K562 (cell line): ENCODE data around the gene EEPD1. TPM values are rescaled to one million over a fixed set of nuclear protein-coding genes. Genes with fewer than 3 reads are reported as not detected.

ENCODE experiments used
- ATAC-seq: fragments of 200-7000 bp; cut with Tn5 transposase; 3 replicates; pipeline ENCODE4 v1.9.1; 2020; ENCODE audit warnings: moderate library complexity
- BruUV-seq: library from RNA; stranded (reverse); fragments of 400-500 nt; replicated peaks from 2 replicates; lab custom pipeline; 2021; lab: Mats Ljungman, UMichigan
- CTCF ChIA-PET: fragments of 300-600 bp; formaldehyde crosslinking; extraction: SDS; loops from one replicate; lab custom pipeline; 2021; ENCODE audit warnings: low intra/inter-chr PET ratio; lab: Yijun Ruan, JAX
- POLR2A ChIA-PET: fragments of 300-600, 350-650 bp; sonication (Branson Sonifier 250); formaldehyde crosslinking; extraction: SDS; loops from one replicate; lab custom pipeline; 2021; ENCODE audit warnings: antibody characterized with exemption, inconsistent platforms; lab: Yijun Ruan, JAX
- DNase-seq, 4 experiments: peaks; one replicate each; pipeline versions ENCODE4 v3.0.0 to v3.0.0-alpha.2; 2011 to 2018; ENCODE audit warnings: low spot score in 3 of 4, mixed read lengths in 3 of 4; ENCODE audit errors: extremely low read depth in 1 of 4
- FAIRE-seq: peaks from 2 replicates; lab custom pipeline; 2011; peaks lifted over from hg19 to GRCh38; lab: Jason Lieb, UNC
- H2AFZ ChIP-seq: 2 replicates; pipeline ENCODE4 v1.6.0; 2011; ENCODE audit warnings: low read depth, low read length, control low read depth, inconsistent platforms
- H3K27ac ChIP-seq: fragments of 200-600 bp; 3 replicates; pipeline ENCODE4 v1.8.0; 2011; ENCODE audit warnings: low read depth, mild to moderate bottlenecking, control low read depth, inconsistent platforms, low read length, moderate library complexity, mixed read lengths; ENCODE audit errors: extremely low read depth
- H3K27me3 ChIP-seq, 2 experiments: fragments of 300-600 bp in 1 of 2; 2 replicates in 1 of 2; 3 replicates in 1 of 2; pipeline versions ENCODE4 v1.6.0 to v1.8.0; 2011; ENCODE audit warnings: inconsistent platforms in 2 of 2, low read length in 2 of 2, mild to moderate bottlenecking in 1 of 2, mixed read lengths in 1 of 2, moderate library complexity in 1 of 2; ENCODE audit not compliant: control insufficient read depth in 2 of 2, insufficient read depth in 2 of 2
- H3K36me3 ChIP-seq: fragments of 300-600 bp; 3 replicates; pipeline ENCODE4 v1.8.0; 2011; ENCODE audit warnings: mild to moderate bottlenecking, low read length, inconsistent platforms; ENCODE audit not compliant: control insufficient read depth, insufficient read depth
- H3K4me1 ChIP-seq, 2 experiments: fragments of 200-600 bp in 1 of 2; replicated peaks in 1 of 2; 2 replicates in 1 of 2; 3 replicates in 1 of 2; pipeline versions ENCODE4 v1.5.1 to v1.8.0; 2011; ENCODE audit warnings: inconsistent platforms in 2 of 2, low read length in 2 of 2, mild to moderate bottlenecking in 1 of 2, mixed read lengths in 1 of 2, moderate library complexity in 1 of 2; ENCODE audit not compliant: control insufficient read depth in 2 of 2, insufficient read depth in 2 of 2
- H3K4me2 ChIP-seq: 2 replicates; pipeline ENCODE4 v1.6.1; 2011; ENCODE audit warnings: low read length, control low read depth, inconsistent platforms, mixed read lengths; ENCODE audit not compliant: insufficient read depth
- H3K4me3 ChIP-seq: fragments of 200-600 bp; sonication (generic), shearing (Covaris generic); 2 replicates; pipeline ENCODE4 v1.5.1; 2016; ENCODE audit warnings: control low read depth, inconsistent platforms
- H3K79me2 ChIP-seq: fragments of 200-600 bp; 3 replicates; pipeline ENCODE4 v1.8.0; 2011; ENCODE audit warnings: low read length, inconsistent platforms; ENCODE audit not compliant: control insufficient read depth, insufficient read depth
- H3K9ac ChIP-seq, 2 experiments: 2 replicates each; pipeline versions ENCODE4 v1.6.0 to v1.6.1; 2011; ENCODE audit warnings: low read depth in 2 of 2, low read length in 2 of 2, control low read depth in 1 of 2, inconsistent platforms in 1 of 2, mild to moderate bottlenecking in 1 of 2, mixed read lengths in 1 of 2; ENCODE audit not compliant: insufficient read depth in 1 of 2
- H3K9me1 ChIP-seq: one replicate; pipeline ENCODE4 v1.6.0; 2011; ENCODE audit warnings: inconsistent platforms, mild to moderate bottlenecking, low read length, moderate library complexity; ENCODE audit not compliant: control insufficient read depth, insufficient read depth
- H3K9me3 ChIP-seq: replicated peaks from 2 replicates; pipeline ENCODE4 v1.5.1; 2011; ENCODE audit warnings: low read depth, low read length, inconsistent platforms; ENCODE audit not compliant: control insufficient read depth, insufficient read depth
- H4K20me1 ChIP-seq: replicated peaks from 2 replicates; pipeline ENCODE4 v1.6.1; 2011; ENCODE audit warnings: low read length, inconsistent platforms, mixed read lengths; ENCODE audit not compliant: control insufficient read depth, insufficient read depth
- ADNP ChIP-seq: fragments of 200-800 bp; sonication (Bioruptor generic); IDR thresholded peaks from 2 replicates; pipeline ENCODE4 v1.6.1; 2016; ENCODE audit warnings: missing genetic modification characterization, missing compliant biosample characterization
- DPF2 ChIP-seq: fragments of 450-650 bp; IDR thresholded peaks from 2 replicates; pipeline ENCODE4 v1.6.1; 2016
- FUS ChIP-seq: fragments of 200-400 bp; formaldehyde crosslinking; optimal IDR thresholded peaks from 2 replicates; pipeline ENCODE3; 2017; ENCODE audit warnings: low read depth, low read length
- KLF13 ChIP-seq: fragments of 450-650 bp; IDR thresholded peaks from 2 replicates; pipeline ENCODE4 v1.6.1; 2016; ENCODE audit warnings: missing genetic modification characterization, low read depth, mild to moderate bottlenecking, missing compliant biosample characterization, moderate library complexity, borderline replicate concordance
- RUNX1 ChIP-seq: sonication (generic); IDR thresholded peaks from 2 replicates; pipeline ENCODE4 v1.6.1; 2016; ENCODE audit warnings: antibody characterized with exemption, low read depth
- U2AF1 ChIP-seq: fragments of 200-400 bp; formaldehyde crosslinking; optimal IDR thresholded peaks from 2 replicates; pipeline ENCODE3; 2017; ENCODE audit warnings: mild to moderate bottlenecking, low read depth, low read length, moderate library complexity
- ZNF143 ChIP-seq: sonication (generic); formaldehyde crosslinking; IDR thresholded peaks from 2 replicates; pipeline ENCODE4 v1.9.0; 2022; ENCODE audit warnings: mild to moderate bottlenecking, missing genetic modification reagents
- WGBS: fragments of 100-300 bp; shearing (Covaris generic); methylation state at CpG from one replicate; pipeline ENCODE4 v1.1.6; 2016; ENCODE audit warnings: low coverage, mixed read lengths; ENCODE audit not compliant: insufficient coverage; ENCODE audit errors: missing lambda C conversion rate; 5-methylcytosine and 5-hydroxymethylcytosine counted together
- in situ Hi-C: fragments of 300-500 bp; cut with MboI; formaldehyde crosslinking; loops from 4 replicates; pipeline ENCODE4 v1.15.0; 2018; ENCODE audit warnings: inconsistent platforms, mixed read lengths
- intact Hi-C: fragments of 100-400 bp; cut with micrococcal nuclease; formaldehyde crosslinking; loops from 2 replicates; pipeline ENCODE4 v1.14.2; 2022
- polyA plus RNA-seq, 8 experiments: library from polyadenylated mRNA; depleted of rRNA in 4 of 8; stranded (reverse) in 5 of 8; unstranded in 3 of 8; fragments of >200 nt; fragmentation: Nextera tagmentation in 2 of 8; fragmentation: Illumina TruSeq in 1 of 8; extraction: Ambion mirVana in 2 of 8; extraction: Trizol in 1 of 8; gene quantifications; 2 replicates each; pipeline versions ENCODE4 v1.2.1 to v1.2.3, GENCODE V29; 2011 to 2014; ENCODE audit warnings: inconsistent platforms in 1 of 8, missing spikeins in 1 of 8
- total RNA-seq, 7 experiments: library from RNA; depleted of rRNA in 6 of 7; stranded (reverse); fragments of >200 nt in 6 of 7; fragmentation: Illumina TruSeq in 2 of 7; extraction: Trizol in 2 of 7; gene quantifications; 2 replicates each; pipeline versions ENCODE4 v1.2.1 to v1.2.3, GENCODE V29; 2011 to 2021; ENCODE audit warnings: low replicate concordance in 1 of 7

Gene EEPD1
- total and polyA plus RNA-seq, 9 of the 15 experiments (the other 6 are each of a cell fraction or from before 2014, with no cell fraction given) = 0.01 to 1.5 (median 0.74) TPM; not detected in 1

- DNase-seq (no peak), ATAC-seq (no peak), FAIRE-seq (no peak)
- Histone ChIP-seq H3K4me3 (no peak overlapping the region), H3K27me3 (peaks cover 16 to 34% of the 10 kb centered on the region in 2 experiments; a peak in 4 of 5 replicates), H4K20me1 (no peaks in the 10 kb centered on the region; the same call in 1 of the 2 replicates), H3K79me2 (no peaks in the 10 kb centered on the region), H3K9ac (no peak overlapping the region), H3K4me1 (no peaks in the 10 kb centered on the region), H3K9me1 (no peaks in the 10 kb centered on the region), H3K36me3 (no peaks in the 10 kb centered on the region), H3K4me2 (no peak overlapping the region), H2AFZ (no peak overlapping the region), H3K9me3 (no peaks in the 10 kb centered on the region), H3K27ac (no peak overlapping the region)
- ChIA-PET POLR2A (interaction anchor here (1.9 kb wide), 1 partner anchor 9 kb away, joined by 5 read pairs; no protein-coding TSS in a partner anchor), CTCF (no interaction called here)
- intact Hi-C loops = no loop called here
- in situ Hi-C loops = no loop called here
- no TSS peak for BruUV-seq
- WGBS = 1% methylated on average over 4 of the region's 4 CpGs
- TF ChIP-seq DPF2 (no peak), U2AF1 (no peak), KLF13 (tag) (no peak), ADNP (tag) (no peak), FUS (no peak), RUNX1 (no peak), ZNF143 (no peak)
These were observed 35.9 kb downstream of the EEPD1 start for GRCh38 chr7:36188906-36189305.
